Measurements from ENCODE around the gene WDTC1.
"Not testable (repeated sequence)": the region's sequence is repeated elsewhere in the genome, so short reads cannot be mapped to it uniquely, and the experiment has no call there.

The WDTC1 gene

GRCh38 chr1:27241677-27242076 lies 7.2 kb downstream of the WDTC1 start:
- H3K4me3 ChIP-seq (ENCODE audit: low read length), result no peak overlapping the region
- DNase-seq (ENCODE audit: low read depth, low spot score), result no peak

GRCh38 chr1:27243665-27244064 lies 9.2 kb downstream of the WDTC1 start:
- not testable (repeated sequence) for H3K4me3 ChIP-seq (ENCODE audit: low read length); DNase-seq (ENCODE audit: low read depth, low spot score)

- no peak for DNase-seq (ENCODE audit: low read depth, low spot score)
- H3K4me3 ChIP-seq (ENCODE audit: low read length), result no peak overlapping the region
Observed at GRCh38 chr1:27246194-27246593, 11.8 kb downstream of the WDTC1 start.

- DNase-seq (ENCODE audit: low read depth, low spot score), result no peak
- no peak overlapping the region for H3K4me3 ChIP-seq (ENCODE audit: low read length)
Observed at GRCh38 chr1:27253596-27253995, 19.2 kb downstream of the WDTC1 start.

GRCh38 chr1:27255136-27255535 lies 20.7 kb downstream of the WDTC1 start:
- no peak overlapping the region for H3K4me3 ChIP-seq (ENCODE audit: low read length)
- no peak for DNase-seq (ENCODE audit: low read depth, low spot score)

- H3K4me3 ChIP-seq (ENCODE audit: low read length), result no peak overlapping the region
- DNase-seq (ENCODE audit: low read depth, low spot score), result no peak
Observed at GRCh38 chr1:27257155-27257554, 22.7 kb downstream of the WDTC1 start.

GRCh38 chr1:27258598-27258997 lies 24.2 kb downstream of the WDTC1 start:
- no peak for DNase-seq (ENCODE audit: low read depth, low spot score)
- no peak overlapping the region for H3K4me3 ChIP-seq (ENCODE audit: low read length)

GRCh38 chr1:27267153-27267552 lies 32.7 kb downstream of the WDTC1 start:
- H3K4me3 ChIP-seq (ENCODE audit: low read length), result no peak overlapping the region
- DNase-seq (ENCODE audit: low read depth, low spot score), result no peak

GRCh38 chr1:27269276-27269675 lies 34.8 kb downstream of the WDTC1 start:
- no peak overlapping the region for H3K4me3 ChIP-seq (ENCODE audit: low read length)
- DNase-seq (ENCODE audit: low read depth, low spot score), result no peak

GRCh38 chr1:27274204-27274603 lies 39.8 kb downstream of the WDTC1 start:
- H3K4me3 ChIP-seq (ENCODE audit: low read length), result no peak overlapping the region
- no peak for DNase-seq (ENCODE audit: low read depth, low spot score)

- no peak overlapping the region for H3K4me3 ChIP-seq (ENCODE audit: low read length)
- no peak for DNase-seq (ENCODE audit: low read depth, low spot score)
Observed at GRCh38 chr1:27275696-27276095, 41.3 kb downstream of the WDTC1 start.

- no peak overlapping the region for H3K4me3 ChIP-seq (ENCODE audit: low read length)
- DNase-seq (ENCODE audit: low read depth, low spot score), result peak; percentile 76
Observed at GRCh38 chr1:27284425-27285273, 50.2 kb downstream of the WDTC1 start.

GRCh38 chr1:27285274-27285660 lies 50.8 kb downstream of the WDTC1 start:
- DNase-seq (ENCODE audit: low read depth, low spot score), result no peak
- no peak overlapping the region for H3K4me3 ChIP-seq (ENCODE audit: low read length)

GRCh38 chr1:27285821-27286220 lies 51.4 kb downstream of the WDTC1 start:
- peak; percentile 64 for DNase-seq (ENCODE audit: low read depth, low spot score)
- not testable (repeated sequence) for H3K4me3 ChIP-seq (ENCODE audit: low read length)

- not testable (repeated sequence) for DNase-seq (ENCODE audit: low read depth, low spot score)
Observed at GRCh38 chr1:27289125-27289524, 54.7 kb downstream of the WDTC1 start.

GRCh38 chr1:27290581-27290980 lies 56.1 kb downstream of the WDTC1 start:
- H3K4me3 ChIP-seq (ENCODE audit: low read length), result no peak overlapping the region
- no peak for DNase-seq (ENCODE audit: low read depth, low spot score)

More at GRCh38 chr1:27289125-27289524, 54.7 kb downstream of the WDTC1 start:
- H3K4me3 ChIP-seq (ENCODE audit: low read length), result not testable (repeated sequence)

- DNase-seq (ENCODE audit: low read depth, low spot score), result no peak
- H3K4me3 ChIP-seq (ENCODE audit: low read length), result no peak overlapping the region
Observed at GRCh38 chr1:27292106-27292505, 57.7 kb downstream of the WDTC1 start.

GRCh38 chr1:27293915-27294314 lies 59.5 kb downstream of the WDTC1 start:
- H3K4me3 ChIP-seq (ENCODE audit: low read length), result no peak overlapping the region
- no peak for DNase-seq (ENCODE audit: low read depth, low spot score)

- no peak for DNase-seq (ENCODE audit: low read depth, low spot score)
- H3K4me3 ChIP-seq (ENCODE audit: low read length), result no peak overlapping the region
Observed at GRCh38 chr1:27296773-27297291, 62.4 kb downstream of the WDTC1 start.

GRCh38 chr1:27297903-27298302 lies 63.5 kb downstream of the WDTC1 start:
- DNase-seq (ENCODE audit: low read depth, low spot score), result no peak
- no peak overlapping the region for H3K4me3 ChIP-seq (ENCODE audit: low read length)

Data from Jurkat, Clone E6-1 (cell line).